Left colon (tissue), 2 donors: ENCODE results near the gene SDK2. TPM values are rescaled to one million over a fixed set of nuclear protein-coding genes. Genes with fewer than 3 reads are reported as not detected.

Experiments used
- ATAC-seq: fragments of 200-7000 bp; cut with Tn5 transposase; one replicate; pipeline ENCODE4 v1.9.1; 2020; ENCODE audit warnings: mild to moderate bottlenecking, moderate library complexity
- DNase-seq, 2 donors: peaks; one replicate each; pipeline ENCODE4 v3.0.0-alpha.2; 2020
- intact Hi-C, 2 donors: fragments of 100-400 bp; cut with DNase I in 1 of 2; cut with micrococcal nuclease in 1 of 2; formaldehyde crosslinking; loops; one replicate each; pipeline versions ENCODE4 v1.11.2 to v1.14.0; 2022; cut with DNase I, micrococcal nuclease
- total RNA-seq, 2 donors: library from RNA; stranded (reverse); fragmentation: NEBNext Ultra II Directional; extraction: Animal tissue kit (Norgen Biotek cat#: 25700); gene quantifications; one replicate each; pipeline ENCODE4 v1.2.1, GENCODE V29; 2021
- donor health status: DM: no; HTN: no; CAD: no.
- donor health status: DM: yes; HTN: yes; CAD: no.

Gene SDK2
- total RNA-seq, 2 donors from 2014 or later: 0.82 to 1.8 TPM

DNA sequence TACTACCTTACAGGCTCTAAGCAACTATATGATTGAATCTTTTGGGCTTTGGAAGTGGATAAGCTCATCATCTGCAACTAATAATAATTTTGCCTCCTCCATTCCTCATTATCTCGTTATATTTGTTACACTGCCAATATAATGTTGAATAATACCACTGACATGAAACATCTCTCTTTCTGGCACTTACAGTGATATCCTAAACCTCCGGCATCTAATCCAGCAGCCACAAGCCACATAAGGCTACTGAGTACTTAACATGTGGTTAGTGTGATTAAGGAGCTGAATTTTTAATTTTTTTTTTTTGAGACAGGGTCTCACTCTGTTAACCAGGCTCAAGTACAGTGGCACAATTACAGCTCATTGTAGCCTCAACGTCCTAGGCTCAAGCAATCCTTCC is 342.1 kb downstream of the SDK2 start:
- intact Hi-C loops: no loop called here
- ATAC-seq: no peak
- no peak for DNase-seq

DNA sequence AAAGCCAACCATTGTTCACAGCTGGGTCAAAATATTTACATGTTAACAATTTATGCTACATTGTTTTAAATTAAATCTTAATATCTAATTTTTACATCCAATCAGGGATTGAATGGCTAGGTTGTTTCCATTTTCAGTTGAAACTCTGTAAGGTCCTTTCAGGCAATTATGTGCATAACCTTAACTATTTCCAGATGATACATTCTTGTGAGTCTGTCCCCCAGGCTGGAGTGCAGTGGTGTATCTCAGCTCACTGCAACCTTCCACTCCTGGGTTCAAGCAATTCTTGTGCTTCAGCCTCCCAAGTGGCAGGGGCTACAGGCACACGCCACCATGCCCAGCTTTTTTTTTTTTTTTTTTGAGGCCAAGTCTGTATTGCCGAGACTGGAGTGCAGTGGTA is 342.9 kb downstream of the SDK2 start:
- ATAC-seq (no peak), DNase-seq (no peak)
- intact Hi-C loops: no loop called here

DNA sequence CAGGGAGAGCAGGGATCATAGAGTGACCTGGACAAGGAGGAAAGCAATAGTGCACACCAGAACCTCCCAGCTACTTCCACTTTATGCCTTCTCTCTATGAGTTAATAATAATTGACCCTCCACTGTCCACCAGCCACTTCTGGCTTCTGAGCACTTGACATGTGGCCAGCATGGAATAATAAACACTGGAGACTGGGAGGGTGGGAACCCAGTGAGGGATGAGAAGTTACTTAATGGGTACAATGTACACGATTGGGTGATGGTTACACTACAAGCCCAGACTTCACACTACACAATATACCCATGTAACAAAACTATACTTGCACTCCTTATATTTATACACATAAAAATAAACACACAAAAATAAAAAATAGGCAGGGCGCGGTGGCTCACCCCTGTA is 343.9 kb downstream of the SDK2 start:
- DNase-seq (no peak), ATAC-seq (no peak)
- intact Hi-C loops: no loop called here

DNA sequence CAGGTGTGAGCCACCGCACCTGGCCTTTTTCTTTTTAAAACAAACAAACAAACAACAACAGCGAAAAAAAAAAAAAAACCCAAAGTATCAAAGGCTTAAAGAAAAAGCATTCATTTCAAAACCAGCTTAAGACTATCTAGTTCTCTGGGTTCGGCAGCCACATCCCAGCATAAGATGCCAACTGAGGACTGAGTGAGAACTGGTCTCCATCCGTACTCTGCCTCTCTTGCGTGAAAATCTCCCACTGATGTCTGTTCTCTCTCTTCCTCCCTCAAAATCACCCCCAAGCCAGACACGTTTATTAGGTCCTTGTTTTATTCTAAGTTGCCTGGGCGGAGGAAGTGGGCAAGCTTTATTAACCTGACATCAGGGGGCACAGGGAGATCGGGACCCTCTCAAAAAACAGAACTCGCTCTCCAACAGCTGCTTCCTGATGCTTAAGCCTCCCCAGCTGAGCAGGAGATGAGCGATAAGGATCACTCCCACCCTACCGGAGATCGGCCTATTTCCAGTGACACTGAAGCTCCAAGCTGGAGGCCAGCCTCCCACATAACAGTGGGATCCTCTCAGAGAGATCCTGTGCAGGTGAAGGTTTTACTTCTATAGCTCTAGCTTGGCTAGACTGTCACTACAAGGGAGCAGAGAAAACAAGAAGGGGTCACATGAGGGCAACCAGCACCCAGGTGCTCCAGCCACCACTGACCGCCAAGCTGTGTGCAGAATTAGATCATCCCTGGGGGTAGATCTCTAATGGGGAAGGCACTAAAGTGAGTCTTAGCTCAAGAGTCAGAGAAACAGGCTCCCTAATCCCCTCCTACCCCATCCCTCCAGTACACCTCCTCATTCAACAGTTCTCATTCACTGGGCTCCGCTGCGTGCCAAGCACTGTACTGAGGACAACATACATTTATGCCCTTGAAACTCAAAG is 346.0 kb downstream of the SDK2 start:
- intact Hi-C loops: no loop called here
- ATAC-seq (no peak), DNase-seq (no peak)

DNA sequence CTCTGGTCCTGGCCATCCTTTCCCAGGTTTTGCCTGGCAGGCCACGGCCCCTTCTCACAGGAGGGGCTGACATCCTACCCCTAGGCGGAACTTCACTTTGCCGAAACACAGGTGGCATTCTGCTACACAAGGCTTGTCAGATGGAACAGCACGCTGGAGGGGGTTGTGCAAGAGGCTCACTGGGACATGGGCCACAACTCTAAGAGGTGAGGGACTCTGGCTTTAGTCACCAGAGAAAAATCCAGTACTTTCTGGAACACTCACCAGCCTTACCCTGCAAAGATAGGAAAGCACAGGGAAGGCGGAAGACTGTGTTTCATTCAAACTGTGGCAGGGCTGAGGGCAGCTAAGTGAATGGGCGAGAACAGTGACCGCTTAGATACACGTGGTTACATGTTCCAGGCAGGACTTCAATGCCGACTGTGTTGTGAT is 350.7 kb downstream of the SDK2 start:
- DNase-seq (no peak), ATAC-seq (no peak)
- intact Hi-C loops: no loop called here

DNA sequence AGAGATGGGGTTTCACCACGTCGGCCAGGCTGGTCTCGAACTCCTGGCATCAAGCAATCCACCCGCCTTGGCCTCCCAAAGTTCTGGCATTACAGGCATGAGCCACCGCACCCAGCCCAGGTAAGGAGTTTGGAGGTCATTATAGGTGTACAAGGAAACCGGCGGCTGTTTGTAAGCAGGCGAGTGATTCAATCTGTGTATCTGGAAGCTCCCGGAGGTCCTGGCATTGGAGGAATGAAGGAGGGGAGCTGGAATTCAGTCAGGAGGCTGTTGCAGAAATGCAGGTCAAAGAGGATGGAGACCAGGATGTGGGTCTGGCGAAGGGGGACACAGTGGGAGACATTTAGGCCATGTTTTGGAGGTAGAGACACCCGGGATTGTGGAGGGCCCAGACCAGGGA is 351.2 kb downstream of the SDK2 start:
- ATAC-seq (no peak), DNase-seq (no peak)
- intact Hi-C loops: no loop called here

DNA sequence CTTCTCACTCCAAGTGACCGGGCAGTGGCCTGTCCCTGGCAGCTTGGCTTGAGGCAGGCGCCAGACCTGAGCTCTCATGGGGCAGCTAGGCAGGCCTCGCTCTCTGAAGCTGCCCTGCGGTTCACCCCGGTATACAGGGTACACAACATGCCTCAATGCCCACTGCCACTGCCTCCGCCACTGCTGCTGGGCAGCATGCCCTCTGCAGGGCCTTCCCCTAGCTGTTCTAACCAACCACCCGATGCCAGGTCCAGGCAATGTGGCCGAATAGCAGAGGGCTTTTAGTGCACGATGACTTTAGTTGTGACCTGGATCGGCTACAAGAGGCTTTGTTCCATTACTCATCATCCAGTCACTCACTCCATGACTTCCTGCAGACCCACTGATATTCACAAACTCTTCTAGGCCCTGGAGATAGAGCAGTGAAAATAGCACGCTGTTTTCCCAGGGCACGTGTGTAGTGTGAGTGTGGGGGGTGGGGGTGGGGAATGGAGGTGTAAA is 352.2 kb downstream of the SDK2 start:
- intact Hi-C loops: no loop called here
- DNase-seq (no peak), ATAC-seq (no peak)

DNA sequence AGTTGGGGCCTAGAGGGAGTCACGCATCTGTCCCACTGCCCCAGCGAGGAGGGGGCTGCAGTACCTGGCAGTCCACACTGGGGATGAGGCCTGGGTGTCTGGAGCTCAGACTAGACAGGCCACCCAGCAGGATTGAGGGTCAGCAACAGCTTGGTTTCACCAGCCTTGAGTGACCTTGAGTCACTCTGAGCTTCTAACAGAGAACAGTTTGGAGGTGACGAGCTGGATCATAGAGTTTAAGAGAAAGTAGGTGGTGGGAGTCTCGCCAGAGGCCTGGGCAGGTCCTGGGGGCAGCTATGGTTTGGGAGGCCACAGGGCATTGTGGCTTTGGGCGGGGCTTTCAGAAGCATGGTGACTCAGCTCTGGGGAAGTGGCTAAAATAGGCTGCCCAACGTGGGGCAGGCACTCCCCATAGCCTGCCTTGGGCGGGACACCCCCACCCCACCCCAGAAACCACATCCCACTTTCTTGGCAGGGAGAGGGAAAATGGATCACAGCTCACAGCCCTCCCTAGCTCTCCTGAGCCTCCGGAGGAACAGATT is 352.9 kb downstream of the SDK2 start:
- intact Hi-C loops: no loop called here
- ATAC-seq: peak; percentile 27
- peak; percentile 58 to 72 for DNase-seq

DNA sequence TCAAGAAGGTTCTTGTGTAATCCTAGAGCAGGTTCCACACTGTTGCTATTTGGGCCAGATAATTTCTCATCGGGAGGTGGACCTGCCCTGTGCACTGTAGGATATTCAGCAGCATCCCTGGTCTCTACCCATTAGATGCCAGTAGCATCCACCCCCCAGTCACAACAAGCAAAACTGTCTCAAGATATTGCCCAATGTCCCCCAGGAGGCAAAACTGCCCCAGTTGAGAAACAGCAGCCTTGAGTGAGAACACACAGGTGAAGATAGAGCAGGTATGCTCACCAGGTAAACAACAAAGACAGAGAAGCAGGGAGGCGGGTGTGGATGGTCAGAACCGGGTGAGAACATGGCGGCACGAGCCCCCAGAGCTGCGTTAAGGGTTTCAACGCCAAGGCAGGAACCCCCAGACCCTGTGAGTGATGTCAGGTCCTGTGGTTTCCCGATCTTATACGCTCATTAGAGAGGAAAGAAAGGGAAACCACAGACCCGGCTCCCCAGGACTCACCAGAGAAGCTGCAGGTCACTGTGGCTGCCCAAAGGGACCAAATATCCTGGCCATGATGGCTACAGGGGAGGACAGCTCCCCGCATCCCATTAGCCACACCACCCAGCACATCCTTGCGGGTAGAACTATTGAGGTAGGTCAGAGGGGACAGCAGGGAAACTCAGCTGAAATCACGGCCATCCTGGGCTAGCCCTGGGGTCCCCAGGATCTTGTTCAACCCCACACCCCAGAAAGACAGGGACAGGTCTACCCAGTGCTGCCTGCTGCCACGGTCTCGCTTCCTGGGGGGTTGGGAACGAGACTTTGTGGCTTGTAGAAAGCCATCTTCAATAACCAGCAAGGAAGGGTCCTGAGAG is 353.6 kb downstream of the SDK2 start:
- DNase-seq: no peak
- no peak for ATAC-seq
- intact Hi-C loops: no loop called here

DNA sequence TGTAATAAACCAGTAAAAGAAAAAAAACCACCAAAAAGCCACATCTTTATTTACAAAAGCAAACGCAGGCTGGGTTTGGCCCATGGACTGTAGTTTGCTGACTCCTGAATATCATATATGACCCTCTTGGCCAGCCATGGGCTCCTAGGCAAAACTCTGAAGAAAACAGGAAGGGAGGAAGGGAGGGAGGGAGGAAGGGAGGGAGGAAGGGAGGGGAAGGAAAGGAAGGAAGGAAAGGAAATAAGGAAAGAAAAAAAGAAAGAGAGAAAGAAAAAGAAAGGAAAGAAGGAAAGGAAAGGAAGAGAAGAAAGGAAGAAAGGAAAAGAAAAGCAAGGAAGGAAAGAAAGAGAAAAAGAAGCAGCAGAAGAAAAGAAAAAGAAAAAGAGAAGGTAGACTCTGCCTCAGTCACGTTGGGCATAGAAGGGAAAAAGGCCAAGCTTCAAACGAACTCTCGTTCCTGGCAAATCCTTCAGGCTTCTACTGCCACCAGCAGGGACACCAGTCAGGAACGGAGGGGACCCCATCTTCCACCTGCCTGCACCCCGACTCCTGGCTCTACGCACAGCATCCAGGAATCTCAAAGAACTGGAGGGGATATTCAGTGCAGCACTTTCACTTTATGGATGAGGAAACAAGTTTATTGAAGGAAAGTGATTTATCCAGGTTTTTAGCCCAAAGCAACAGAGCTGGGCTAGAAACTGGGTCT is 354.5 kb downstream of the SDK2 start:
- peak; percentile 8 for ATAC-seq

DNA sequence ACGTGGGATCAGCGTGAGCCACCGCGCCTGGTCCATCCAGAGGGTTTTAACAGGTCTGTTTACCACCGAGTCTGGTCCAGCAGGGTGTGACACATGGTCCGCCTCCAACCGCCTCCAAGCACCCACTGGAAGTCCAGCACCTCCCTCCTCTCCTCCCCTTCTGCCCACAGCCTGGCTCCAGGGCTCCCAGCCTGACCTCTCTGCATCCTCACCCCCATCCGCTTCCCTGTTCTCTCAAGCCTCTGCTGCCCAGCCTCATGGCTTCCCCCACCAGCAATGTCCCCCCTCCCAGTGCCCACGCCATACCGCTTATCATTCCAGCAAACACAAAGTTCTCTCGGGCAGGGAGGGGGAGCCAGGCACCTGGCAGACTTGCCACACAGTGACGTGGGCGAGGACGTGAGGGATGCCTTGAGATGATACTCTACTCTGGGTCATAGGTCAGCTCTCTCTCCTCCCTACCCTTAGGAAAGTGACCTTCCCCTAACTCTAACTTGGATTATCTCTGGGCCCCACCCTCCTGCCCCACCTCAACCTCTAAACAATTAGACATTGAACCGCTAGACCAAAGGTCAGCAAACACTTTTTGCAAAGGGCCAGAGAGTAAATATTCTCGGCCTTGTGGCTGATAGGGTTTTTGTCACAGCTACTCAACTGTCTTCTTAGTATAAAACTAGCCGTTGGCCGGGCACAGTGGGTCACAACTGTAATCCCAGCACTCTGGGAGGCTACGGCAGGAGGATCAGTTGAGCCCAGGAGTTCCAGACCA is 355.5 kb downstream of the SDK2 start:
- ATAC-seq (peak; percentile 86), DNase-seq (peak; percentile 77 to 78)
- intact Hi-C loops: no loop called here

More for the DNA sequence above, 354.5 kb downstream of the SDK2 start:
- no peak for DNase-seq
- intact Hi-C loops: no loop called here

DNA sequence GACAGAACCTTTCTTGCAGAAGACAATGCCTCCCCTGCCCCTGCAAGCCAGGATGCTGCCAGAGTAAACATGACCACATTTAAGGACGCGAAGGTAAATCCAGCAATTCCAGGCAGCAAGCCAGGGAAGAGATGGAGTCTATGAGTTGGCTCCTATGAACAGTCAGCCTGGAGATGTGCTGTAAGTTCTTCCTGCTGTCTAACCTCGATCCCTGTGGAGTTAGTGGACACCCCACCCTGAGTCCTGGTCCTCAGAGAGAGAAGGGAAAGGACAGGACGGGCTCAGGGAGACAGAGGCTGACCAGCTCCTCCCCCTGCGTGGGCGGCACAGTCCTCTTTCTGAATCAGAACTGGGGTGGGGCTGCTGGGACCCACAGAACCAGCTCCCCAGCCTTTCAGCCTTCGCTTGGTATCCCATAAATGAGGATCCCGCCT is 357.4 kb downstream of the SDK2 start:
- ATAC-seq (no peak), DNase-seq (no peak)
- intact Hi-C loops: no loop called here

DNA sequence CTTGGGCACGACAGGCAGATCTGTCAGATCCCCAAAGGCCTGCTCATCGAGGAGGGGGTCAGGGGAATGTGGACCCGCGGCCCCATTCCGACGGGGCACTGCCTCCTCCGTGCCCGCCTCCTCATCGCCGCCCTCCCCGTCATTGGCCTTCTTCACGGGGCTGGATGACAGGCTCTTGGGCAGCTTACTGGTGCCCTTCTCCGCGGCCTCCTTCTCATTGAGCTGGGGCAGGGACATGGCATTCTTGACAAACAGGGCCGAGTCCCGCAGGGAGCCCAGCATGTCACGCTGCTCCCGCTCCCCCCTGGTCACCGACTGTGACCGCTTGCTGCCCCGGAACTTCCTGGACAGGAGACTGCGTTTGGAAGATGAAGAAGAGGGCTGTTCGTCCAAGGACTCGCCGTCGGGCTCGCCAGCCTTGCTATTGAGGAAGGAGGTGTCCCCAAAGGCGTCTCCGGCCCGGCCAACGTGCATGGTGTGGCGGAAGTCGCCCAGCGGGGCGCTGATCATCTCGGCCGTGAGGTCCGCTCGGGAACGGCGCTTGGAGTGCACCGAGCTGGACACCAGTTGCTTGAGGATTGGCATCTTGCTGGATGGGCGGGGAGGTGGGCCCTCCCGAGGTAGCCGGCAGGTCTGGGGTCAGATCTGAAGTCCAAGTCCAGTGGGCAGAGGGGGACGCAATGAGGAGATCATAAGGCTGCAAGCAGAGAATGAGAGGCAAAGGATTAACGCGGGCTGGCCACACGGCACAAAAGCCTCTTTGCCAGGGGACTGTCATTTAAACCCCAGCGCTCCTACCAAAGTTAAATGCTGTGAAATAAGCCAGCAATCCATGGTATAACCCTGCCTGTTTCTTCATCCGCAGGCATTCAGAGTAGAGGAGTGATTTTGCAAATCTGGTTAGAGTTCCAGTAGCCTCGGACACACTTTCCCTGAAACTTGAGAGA is 358.1 kb downstream of the SDK2 start:
- intact Hi-C loops: no loop called here
- no peak for DNase-seq
- no peak for ATAC-seq

DNA sequence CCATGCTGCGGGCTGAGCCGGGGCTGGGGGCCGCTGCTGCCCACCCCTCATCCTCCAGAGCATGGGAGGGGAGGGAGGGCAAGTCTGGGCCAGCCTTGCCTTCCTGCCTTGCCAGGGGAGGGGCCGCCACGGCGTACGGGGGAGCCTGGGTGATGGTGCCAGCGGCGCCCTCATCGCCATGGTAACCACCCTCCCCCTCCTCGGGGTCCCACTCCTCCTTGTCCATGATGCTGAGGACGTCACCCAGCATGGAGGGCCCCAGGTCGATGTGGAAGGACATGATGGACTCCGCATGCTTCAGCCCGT is 358.7 kb downstream of the SDK2 start:
- intact Hi-C loops: no loop called here
- ATAC-seq (no peak), DNase-seq (no peak)

DNA sequence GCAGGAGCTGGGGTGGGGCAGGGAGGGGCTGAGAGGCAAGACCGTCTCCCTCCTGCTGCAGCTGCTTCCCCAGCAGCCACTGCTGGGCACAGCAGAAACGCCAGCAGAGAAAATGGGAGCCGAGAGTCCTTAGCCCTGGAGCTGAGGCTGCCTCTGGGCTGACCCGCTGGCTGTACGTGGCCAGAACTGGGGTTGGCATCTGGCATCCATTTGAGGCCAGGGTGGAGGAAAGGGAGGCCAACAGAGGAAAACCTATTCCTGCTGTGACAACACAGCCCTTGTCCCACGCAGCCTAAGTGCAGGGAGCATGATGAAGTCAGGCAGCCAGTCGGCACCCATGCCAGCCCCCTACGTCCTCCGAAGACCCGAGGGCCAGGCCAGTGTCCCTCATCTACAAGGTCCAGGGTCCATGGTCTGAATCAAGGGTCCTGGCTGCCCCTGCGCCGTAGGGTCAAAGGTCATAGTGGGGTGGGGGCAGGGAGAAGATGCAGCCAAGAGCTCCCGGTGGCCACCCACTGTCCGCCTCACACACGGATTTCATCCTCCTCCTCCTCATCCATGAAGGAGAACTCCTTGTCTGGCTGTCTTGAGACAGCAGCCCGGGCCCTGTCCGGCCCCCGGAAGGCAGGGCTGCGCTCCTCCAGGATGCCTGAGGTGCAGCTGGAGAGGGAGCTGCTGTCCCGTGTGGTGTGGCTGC is 359.2 kb downstream of the SDK2 start:
- intact Hi-C loops: no loop called here
- no peak for DNase-seq
- no peak for ATAC-seq
